ENCODE data around the gene PLEKHH2. TPM values are rescaled to one million over a fixed set of nuclear protein-coding genes. Genes with fewer than 3 reads are reported as not detected.
"Not testable (repeated sequence)": the region's sequence is repeated elsewhere in the genome, so short reads cannot be mapped to it uniquely, and the experiment has no call there.

Gene PLEKHH2
- total RNA-seq, 1 donor from 2014 or later = 5.2 TPM

DNA sequence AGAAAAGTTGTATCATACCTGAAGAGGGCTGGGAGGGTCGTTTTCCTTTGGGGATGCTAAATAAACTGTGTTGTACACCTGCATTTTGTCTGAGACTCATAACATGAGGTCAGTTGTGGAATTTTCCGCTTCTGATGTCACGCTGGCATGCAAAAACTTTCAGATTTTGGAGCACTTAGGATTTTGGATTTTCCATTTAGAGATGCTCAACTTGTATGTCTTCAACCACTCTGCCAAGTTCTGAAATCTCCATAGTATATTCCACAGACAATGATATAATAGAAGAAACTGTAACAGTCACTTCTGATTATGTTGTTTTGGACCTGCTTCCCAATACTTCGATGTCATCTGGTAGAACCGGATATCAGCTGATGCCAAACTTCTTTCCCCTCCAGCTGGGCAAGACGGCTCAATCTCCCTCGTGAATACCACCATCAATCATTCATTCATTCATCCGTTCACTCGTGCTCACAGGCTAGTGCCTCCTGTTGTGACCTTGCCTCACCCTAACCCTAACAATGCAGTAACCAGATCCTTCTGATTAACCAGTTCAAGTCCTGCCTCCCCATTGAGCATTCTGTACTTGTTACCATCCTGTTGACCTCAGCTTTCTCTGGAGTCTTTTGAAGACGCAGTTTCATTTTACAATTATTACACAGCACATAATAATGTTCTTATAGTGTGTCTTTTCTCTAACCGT, 5.3 kb upstream of the PLEKHH2 start:
- intact Hi-C loops (cut with DNase I) = no loop called here
- no peak for DNase-seq (ENCODE audit: low spot score)

DNA sequence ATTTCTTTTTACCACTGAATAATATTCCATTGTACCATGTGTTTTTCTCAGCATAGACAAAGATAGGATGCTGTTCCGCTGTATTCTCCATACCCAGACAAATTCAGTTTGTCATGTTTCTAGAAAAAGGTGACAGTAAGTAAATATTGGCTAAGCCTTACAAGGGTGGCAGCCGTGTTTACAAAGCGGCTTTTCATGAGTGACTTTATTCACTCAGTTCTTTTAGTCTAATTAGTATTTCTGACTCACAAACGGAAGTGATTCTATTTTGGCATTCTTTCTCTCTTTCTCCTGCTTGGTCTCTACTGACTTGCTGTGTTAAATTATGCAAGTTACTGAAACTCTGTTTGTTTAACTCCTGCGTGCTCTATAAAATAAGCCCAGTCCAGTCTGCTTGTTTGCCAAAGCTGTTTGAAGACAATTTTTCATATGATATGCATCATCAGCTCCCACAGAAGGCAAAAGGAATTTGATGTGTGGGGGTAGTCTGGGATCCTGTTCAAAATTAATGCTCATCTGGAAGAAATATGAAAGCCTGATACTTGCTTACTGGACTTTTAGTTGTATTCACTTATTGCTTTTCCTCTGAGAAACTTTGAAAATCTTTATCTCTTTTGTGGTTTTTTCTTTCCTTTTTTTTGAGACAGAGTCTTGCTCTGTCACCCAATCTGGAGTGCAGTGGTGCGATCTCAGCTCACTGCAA, 2.3 kb upstream of the PLEKHH2 start:
- intact Hi-C loops (cut with DNase I) = no loop called here
- no peak for DNase-seq (ENCODE audit: low spot score)

DNA sequence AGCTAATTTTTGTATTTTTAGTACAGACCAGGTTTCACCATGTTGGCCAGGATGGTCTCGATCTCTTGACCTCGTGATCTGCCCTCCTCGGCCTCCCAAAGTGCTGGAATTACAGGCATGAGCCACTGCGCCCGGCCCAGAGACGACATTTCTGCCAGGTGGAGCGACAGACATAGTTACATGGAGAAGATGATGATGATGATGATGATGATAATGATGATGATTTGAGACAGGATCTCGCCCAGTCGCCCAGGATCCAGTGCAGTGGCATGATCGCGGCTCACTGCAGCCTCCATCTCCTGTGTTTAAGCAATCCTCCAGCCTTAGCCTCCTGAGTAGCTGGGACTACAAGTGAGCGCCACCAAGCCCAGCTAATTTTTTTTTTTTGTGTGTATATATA, 907 bp upstream of the PLEKHH2 start:
- DNase-seq (ENCODE audit: low spot score); intact Hi-C loops (cut with DNase I): not testable (repeated sequence)

DNA sequence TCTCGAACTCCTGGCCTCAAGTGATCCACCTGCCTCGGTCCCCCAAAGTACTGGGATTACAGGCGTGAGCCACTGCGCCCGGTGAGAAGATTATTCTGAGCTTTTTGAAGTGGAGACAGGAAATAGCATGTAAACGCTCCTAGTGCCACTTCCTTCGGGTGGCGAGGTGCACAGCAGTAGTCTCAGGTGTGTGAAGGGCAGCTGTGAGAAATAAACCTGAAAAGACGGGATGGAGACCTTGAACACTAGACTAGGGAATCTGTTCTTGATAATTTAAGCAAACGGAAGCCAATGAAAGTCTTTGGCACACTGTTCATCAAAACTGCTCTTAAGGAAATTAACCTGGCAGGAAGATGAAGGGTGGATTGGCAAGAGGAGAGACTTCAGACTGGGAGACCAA, 439 bp upstream of the PLEKHH2 start:
- intact Hi-C loops (cut with DNase I) = no loop called here
- DNase-seq (ENCODE audit: low spot score) = no peak

DNA sequence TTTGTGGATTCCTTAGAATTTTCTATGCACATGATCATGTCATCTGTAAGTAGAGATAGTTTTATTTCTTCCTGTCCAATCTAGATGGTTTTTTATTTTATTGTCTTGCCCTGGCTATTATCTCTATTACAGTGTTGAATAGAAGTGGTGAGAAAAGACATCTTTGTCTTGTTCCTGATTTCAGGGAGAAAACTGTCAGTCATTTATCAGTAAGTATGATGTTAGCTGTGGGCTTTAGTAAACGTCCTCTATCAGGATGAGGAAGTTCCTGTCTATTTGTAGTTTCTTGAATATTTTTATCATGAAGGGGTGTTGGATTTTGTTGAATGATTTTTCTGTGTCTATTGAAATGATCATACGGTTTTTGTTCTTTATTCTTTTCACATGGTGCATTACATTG, 5.3 kb downstream of the PLEKHH2 start:
- DNase-seq (ENCODE audit: low spot score) = no peak
- intact Hi-C loops (cut with DNase I) = no loop called here

DNA sequence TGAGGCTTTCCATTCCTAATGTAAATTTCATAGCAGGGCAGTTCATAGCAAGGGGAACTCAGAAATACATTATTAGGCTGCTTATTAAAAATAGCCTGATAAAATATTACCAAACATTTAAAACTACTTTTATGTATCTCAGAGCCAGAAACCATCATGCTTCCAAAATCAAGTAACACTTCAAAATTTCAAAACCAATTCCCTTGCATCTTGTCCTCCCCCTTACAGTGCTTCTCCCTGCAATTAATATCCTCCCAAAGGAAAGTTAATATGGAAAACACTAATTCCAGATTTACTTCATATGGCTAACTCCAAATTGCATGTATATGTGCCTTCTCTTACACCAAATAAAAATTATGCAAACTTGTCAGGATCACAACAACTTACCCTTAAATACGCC, 6.6 kb downstream of the PLEKHH2 start:
- DNase-seq (ENCODE audit: low spot score) = no peak
- intact Hi-C loops (cut with DNase I) = no loop called here

DNA sequence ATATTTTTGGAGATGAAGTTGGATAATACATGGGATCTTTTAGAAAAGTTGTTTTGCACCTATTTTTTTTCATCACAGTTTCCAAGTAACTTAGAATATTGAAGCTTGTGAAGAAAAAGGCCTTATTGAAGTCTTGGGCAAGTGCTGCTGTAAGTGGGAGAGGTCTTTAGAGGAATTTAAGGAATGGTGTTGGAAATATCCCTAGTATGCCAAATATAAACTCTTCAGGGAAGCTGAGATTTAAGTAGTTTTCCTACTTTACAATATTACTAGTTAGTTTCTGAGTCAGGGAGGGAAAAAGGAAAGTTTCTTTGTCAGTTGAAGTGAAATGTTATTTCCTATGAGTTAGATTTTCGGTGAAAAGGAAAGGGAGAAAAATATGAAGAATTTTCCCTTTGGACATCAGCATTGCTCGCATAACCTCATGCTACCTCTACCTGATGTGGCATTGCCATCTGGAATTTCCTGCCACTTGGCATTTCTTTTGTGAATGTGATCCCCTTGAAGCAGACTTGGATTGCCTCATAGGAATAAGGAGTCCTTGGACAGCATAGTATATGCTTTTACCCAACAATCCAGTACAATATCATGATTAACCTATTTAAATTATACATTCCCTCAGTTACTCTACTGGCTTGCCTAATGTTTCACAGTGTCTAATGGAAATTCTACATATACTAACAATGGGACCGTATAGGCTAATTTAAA, 12.1 kb downstream of the PLEKHH2 start:
- no peak for DNase-seq (ENCODE audit: low spot score)
- intact Hi-C loops (cut with DNase I) = no loop called here

DNA sequence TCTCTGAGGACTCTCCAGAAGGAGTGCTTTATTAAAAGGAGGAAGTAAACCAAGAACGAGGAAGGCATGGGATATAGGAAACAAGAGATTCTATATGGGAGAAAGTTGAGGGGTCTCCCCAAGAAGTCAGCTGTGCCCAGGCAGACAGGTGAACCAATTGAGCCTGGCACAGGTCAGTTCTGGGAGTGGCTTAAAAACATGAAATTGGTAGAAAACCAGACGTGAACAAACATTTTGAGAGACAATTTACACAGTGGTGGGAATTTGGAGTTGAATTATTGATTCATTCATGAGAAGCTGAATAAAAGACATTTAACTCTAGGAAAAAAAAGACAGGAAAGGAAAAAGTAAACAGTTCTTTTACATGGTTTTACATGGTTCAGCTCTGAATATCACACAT, 16.4 kb downstream of the PLEKHH2 start:
- intact Hi-C loops (cut with DNase I) = no loop called here

DNA sequence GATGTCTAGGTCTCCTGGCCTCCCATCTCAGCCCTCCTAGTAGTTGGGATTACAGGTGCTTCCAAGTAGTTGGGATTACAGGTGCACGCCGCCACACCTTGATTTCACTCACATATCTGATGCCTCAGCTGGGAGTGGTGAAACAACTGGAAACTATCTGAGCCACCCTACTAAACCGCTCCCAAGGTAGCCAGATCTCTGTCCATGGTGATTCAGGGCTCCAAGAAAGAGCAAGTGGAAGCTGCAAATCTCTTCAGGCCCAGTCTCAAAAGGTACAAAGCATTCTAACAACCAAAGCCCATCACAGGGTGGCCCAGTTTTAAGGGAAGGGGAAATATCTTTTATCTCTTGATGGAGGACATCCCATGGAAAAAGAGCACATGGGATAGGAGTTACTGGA, 20.2 kb downstream of the PLEKHH2 start:
- intact Hi-C loops (cut with DNase I) = no loop called here

More for the DNA sequence above, 16.4 kb downstream of the PLEKHH2 start:
- DNase-seq (ENCODE audit: low spot score) = no peak

DNA sequence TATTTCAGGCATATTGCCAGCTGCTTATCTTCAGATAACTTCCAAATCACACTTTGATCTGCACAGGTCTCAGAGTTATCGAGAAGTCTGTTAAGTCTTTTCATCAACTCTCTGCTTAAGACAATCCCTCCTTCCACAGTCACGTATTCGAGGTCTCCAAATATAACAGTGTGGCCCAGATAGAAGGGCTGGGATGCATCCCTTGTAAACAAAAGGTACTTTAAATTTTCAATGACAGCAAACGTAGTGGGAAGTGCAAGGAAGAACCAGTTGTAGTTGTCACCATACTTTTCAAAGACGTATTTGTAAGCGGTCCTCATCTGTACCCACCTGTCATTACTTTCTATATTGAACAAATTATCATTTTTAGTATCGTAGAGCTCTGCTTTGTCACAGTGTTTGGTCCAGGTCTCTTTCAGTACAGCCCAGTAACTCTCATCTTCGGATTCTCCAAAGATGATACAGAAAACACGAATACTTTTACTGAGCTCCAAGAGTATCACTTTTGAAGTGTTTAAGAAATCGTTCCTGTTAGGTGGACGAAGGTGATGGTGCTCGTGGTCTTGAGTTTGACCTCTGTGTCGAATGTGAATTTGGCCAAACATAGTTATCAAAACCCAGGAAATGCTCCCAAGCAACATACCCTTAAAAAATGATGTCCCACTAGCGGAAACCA, 38.7 kb downstream of the PLEKHH2 start:
- intact Hi-C loops (cut with DNase I) = no loop called here
- DNase-seq (ENCODE audit: low spot score) = no peak

More for the DNA sequence above, 20.2 kb downstream of the PLEKHH2 start:
- DNase-seq (ENCODE audit: low spot score) = no peak

DNA sequence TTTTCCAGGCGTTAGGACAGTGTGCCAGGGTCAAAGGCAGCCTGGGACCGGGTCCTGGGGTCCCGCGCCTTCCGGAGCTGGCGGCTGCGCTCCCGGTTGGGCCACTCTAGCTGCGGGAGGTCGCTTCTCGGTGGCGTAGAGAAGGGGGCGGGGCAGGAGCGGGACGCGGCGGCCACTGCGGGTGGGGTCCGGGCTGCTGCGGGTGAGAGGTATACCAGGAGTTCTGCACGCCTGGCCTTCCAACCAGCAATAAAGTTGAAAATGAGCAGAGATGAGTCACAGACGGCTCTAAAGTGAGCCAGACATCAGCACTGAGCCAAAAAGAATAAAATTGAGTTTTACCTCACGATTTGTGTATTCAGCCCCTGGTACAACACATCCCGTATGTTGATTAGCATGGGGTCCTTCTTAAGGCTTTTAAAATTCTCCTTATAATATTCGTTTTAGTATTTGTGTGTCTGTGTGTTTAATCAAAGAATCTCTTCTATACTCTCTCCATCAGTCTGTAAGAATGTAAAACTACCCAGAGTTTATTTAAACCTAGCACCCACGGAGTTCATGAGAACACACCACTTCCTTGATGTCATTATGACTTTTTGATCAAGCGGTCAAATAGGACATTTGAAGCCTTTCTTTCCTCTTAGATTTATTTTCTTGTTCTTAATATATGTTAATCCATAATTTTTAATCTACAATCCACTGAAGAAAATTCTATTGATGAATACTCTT, 39.4 kb downstream of the PLEKHH2 start, which contains the start of gene C1GALT1C1L:
Gene C1GALT1C1L, minus strand, starts transcription at position 108 of the 729 bp plus-strand sequence. Its CDS starts 107 bp downstream, at position 1.
- no peak for DNase-seq (ENCODE audit: low spot score)
- intact Hi-C loops (cut with DNase I) = no loop called here

DNA sequence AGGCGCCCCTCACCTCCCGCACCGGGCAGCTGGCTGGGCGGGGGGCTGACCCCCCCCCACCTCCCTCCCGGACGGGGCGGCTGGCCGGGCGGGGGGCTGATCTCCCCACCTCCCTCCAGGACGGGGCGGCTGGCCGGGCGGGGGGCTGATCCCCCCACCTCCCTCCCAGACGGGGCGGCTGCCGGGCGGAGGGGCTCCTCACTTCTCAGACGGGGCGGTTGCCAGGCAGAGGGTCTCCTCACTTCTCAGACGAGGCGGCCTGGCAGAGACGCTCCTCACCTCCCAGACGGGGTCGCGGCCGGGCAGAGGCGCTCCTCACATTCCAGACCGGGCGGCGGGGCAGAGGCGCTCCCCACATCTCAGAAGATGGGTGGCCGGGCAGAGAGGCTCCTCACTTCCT, 40.7 kb downstream of the PLEKHH2 start:
- intact Hi-C loops (cut with DNase I); DNase-seq (ENCODE audit: low spot score): not testable (repeated sequence)

DNA sequence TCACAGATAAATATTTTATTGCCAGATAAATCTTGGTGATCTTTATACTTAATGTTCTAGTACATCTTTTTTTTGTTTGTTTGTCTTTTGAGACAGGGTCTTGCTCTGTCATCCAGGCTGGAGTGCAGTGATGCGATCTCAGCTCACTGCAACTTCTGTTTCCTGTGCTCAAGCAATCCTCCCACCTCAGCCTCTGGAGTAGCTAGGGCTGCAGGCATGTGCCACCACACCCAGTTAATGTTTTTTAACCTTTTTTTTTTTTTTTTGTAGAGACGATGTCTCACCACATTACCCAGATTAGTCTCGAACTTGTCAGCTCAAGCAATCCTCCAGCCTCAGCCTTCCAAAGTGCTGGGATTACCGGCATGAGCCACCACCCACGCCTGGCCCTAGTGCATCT, 48.3 kb downstream of the PLEKHH2 start:
- intact Hi-C loops (cut with DNase I) = no loop called here
- DNase-seq (ENCODE audit: low spot score) = no peak

DNA sequence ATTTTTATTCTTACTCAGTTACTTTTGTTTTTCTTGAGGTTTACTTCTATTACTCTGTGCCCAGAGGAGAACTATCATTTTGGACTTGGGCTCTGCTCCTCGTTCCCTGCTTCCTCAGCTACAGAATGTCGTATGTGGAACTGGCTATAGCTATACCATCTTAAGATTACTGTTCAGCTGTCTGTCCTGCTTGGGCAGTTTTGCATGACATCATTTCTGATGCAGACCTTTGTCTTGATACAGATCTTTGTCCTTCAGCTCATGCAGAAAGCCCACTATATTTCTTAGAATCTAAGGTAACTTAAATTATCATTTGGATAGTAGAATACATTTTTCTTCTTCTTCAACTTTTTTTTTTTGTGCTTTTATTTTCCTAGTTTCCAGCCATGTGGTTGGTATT, 52.9 kb downstream of the PLEKHH2 start:
- DNase-seq (ENCODE audit: low spot score) = no peak

DNA sequence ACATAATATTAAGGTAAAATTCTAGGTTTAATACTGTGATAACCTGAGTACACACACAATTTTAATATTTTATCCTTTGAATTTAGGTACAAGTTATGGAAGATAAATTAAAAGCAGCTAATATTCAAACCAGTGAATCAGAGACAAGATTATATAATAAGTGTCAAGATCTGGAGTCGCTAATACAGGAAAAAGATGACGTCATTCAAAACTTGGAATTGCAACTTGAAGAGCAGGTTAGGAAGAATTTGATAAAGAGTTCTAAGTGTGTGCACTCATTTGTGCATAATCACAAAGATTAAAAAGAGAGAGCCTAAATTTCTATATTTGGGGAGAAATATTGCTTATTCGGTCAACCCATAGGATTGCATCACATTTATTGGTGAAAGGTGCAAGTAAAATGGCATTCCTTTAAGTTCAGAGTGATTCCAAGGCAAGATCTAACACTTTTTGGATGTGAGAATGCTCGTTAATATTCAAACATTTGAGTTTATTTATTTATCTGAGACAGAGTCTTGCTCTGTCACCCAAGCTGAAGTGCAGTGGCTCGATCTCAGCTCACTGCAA, 55.5 kb downstream of the PLEKHH2 start:
- DNase-seq (ENCODE audit: low spot score) = no peak
- intact Hi-C loops (cut with DNase I) = no loop called here

More for the DNA sequence above, 52.9 kb downstream of the PLEKHH2 start:
- intact Hi-C loops (cut with DNase I) = no loop called here

DNA sequence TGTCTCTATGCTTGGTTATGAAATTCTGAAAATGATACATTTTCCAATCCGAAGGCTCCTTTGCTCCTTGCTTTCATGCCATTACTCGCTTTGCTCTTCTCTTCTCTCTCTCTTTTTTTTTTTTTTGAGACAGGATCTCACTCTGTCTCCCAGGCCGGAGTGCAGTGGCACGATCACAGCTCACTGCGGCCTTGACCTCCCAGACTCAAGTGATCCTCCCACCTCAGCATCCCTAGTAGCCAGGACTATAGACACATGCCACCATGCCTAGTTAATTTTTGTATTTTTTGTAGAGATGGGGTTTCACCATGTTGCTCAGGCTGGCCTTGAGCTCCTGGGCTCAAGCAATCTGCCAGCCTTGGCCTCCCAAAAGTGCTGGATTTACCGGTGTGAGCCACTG, 61.1 kb downstream of the PLEKHH2 start:
- intact Hi-C loops (cut with DNase I); DNase-seq (ENCODE audit: low spot score): not testable (repeated sequence)

DNA sequence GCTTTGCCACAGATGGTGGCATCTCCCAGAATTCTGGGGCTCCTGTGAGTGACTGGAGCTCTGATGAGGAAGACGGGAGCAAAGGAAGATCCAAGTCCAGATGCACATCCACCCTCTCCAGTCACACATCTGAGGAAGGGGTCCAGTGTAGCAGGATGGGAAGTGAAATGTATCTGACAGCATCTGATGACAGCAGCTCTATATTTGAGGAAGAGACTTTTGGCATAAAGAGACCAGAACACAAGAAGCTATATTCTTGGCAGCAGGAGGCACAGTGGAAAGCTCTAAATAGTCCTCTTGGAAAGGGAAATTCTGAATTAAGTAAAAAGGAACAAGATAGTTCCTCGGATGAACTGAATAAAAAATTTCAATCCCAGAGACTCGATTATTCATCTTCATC, 62.7 kb downstream of the PLEKHH2 start:
- DNase-seq (ENCODE audit: low spot score) = no peak
- intact Hi-C loops (cut with DNase I) = no loop called here

DNA sequence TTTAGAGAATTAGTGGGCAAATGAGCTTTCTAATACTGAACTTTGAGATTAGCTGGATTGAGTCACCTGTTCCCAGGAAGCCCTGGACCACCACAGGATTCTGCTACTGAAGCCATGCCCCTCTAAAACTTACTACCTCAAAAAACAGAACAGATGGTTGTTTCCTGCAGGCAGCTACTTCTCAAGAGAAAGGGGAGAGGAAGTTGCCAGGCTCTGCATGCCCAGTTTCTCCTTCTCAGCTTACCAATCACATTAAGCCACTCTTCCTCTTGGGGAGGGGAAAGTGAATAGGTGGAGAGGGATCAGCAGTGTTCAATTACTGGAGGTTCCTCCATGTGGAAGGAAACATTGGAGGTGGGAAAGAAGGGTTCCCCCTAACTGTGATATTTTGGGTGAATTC, 64.1 kb downstream of the PLEKHH2 start:
- intact Hi-C loops (cut with DNase I) = no loop called here
- DNase-seq (ENCODE audit: low spot score) = no peak
